GM11168 (cell line): ENCODE results near the gene HELB.

Experiments
- in situ Hi-C: fragments of 300-500 bp; cut with MboI; formaldehyde crosslinking; loops from one replicate; pipeline ENCODE4 v1.12.0; 2022; ENCODE audit warnings: low sequenced_read_pairs; ENCODE audit not compliant: unreplicated experiment

HELB gene

GRCh38 chr12:66301944-66302826 lies at the start of gene HELB:
Gene HELB, plus strand, starts transcription at chr12:66302493. Its CDS starts 111 bp downstream, at chr12:66302604.
- in situ Hi-C loops: no loop called here

- in situ Hi-C loops: loop anchor here (10.0 kb wide), 1 partner anchor 162 kb away; no protein-coding TSS in a partner anchor
Observed at GRCh38 chr12:66252771-66253170, 49.5 kb upstream of the HELB start.

DNA sequence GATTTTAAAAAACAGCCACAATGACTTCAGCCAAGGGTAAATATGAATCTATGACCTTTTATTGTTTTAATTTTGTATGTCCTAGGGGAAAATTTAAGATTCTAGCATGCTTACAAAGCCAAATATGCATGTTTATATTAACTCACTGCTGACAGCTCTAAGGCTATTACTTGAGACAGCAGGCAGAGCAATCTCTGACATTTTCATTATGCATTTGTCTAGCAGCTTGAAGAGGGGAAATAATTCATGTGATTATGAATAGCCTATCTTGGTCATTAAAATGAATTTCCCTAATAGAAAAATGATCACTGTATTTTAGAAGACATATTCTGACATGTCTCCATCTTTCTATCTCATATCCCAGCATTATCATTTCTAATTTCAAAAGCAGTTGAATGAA lies 46.6 kb upstream of the HELB start:
- in situ Hi-C loops: loop anchor here (10.0 kb wide), 1 partner anchor 159 kb away; no protein-coding TSS in a partner anchor

DNA sequence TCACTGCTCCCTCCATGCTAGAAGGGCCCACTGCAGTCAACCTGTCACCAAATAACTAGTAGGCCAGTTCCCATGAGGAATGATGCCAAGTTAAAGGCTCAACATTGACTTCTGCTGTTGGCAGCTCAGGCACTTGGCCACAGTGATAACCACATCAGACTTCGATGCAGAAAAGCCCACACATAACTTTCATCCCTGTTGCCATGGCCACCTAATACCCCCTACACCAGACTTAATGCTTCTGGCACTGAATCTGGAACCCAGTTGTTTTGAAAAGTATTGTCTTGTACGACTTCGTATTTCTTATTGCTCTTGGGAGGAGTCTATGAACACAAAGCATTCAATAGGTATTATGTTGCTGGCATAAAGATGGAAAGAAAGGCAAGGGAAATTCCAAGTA lies 44.3 kb upstream of the HELB start:
- in situ Hi-C loops: loop anchor here (10.0 kb wide), 1 partner anchor 157 kb away; no protein-coding TSS in a partner anchor

GRCh38 chr12:66262737-66263136 lies 39.6 kb upstream of the HELB start:
- in situ Hi-C loops: no loop called here

GRCh38 chr12:66268562-66268961 lies 33.7 kb upstream of the HELB start:
- in situ Hi-C loops: no loop called here

DNA sequence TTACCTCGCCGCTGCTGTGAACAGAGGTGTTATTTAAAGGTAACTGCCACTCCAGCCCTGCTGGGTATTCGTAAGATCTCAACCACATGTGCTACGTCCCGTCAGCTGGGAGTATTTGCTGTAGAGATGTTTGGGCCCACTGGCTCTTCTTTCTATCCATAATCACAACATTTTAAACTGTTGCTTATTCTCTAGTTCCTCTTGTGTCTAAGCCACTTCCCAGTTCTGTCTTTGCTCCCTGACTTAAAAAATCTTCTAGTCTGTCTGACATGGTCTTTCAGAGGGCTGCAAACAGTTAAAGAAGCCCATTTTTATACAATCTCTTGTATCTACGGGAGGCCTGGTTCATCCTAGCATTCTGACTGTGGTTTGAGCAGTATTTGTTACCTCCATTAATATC lies 33.2 kb upstream of the HELB start:
- in situ Hi-C loops: no loop called here

DNA sequence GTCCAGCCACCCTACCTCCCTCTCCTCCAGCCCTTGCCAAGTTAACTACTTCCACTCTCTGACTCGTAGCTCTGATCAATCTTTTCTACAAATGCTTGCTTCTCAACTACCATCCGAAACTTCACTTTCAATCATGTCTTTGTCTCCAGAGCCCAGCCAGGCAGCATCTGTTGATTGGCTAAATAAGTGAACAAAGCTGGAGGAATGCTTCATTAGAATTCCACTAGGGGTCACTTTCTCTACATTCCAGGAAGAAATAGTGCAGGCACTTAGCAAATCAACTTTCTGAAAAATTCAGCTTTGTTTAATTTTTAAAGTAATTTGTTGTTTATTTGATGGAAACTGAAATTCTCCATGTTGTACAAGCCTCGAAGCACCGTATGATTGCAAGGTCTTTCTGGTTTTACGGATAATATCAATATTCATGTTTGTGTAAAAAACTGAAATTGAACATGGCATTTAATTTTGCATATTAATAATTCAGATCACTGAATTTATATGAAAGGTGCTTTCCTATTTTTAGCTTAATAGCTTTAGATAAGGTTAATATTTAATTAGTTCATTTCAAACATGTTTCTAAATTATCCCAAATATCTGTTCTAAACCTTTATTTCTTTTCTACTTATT lies 32.4 kb upstream of the HELB start:
- in situ Hi-C loops: no loop called here

GRCh38 chr12:66270613-66271012 lies 31.7 kb upstream of the HELB start:
- in situ Hi-C loops: no loop called here

- in situ Hi-C loops: no loop called here
Observed at GRCh38 chr12:66272650-66273049, 29.6 kb upstream of the HELB start.

- in situ Hi-C loops: no loop called here
Observed at GRCh38 chr12:66273147-66273546, 29.1 kb upstream of the HELB start.

- in situ Hi-C loops: no loop called here
Observed at GRCh38 chr12:66275040-66275439, 27.3 kb upstream of the HELB start.

DNA sequence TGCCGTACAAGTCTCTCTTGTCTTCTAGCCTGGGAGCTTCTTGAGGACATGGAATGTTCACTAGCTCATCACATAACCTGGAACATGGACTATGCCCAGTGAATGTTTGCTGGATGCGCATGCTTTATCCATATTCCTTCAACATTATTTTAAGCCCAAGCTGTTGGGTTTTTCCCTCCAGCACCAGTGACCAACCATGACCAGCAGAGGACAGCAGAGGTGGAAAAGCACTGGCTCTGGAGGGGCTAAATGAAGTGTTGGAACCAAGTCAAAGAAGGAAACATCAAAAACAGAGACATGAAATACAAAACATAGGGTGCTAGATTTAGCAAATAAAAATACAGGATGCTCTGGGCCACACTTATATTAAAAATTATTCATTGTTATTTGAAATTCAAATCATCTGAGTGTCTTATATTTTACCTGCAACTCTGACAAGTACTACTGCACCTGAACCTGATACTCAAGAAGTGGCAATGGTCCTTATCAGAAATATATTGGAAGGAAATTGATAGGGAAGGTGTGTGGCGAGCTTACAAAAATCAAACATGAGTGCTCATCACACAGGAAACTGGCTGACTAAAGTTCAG lies 23.1 kb upstream of the HELB start:
- in situ Hi-C loops: no loop called here

GRCh38 chr12:66280561-66280960 lies 21.7 kb upstream of the HELB start:
- in situ Hi-C loops: no loop called here

GRCh38 chr12:66282244-66282643 lies 20.0 kb upstream of the HELB start:
- in situ Hi-C loops: no loop called here

DNA sequence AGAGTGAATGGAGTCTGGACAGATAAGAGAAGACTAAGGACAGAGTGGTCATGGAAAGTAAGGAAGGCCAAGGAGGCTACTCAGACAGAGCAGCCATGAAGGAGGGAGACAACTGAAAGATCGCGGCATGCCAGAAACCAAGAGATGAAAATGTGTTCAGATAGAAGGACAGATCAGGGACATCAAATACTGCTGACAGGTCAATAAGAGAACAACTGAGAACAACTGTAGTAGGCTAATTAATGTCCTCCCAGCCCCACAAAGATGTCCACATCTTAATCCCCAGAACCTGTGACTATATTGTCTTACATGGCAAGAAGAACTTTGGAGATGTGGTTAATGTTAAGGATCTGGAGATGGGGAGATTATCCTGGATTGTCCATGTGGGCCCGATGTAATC lies 15.0 kb upstream of the HELB start:
- in situ Hi-C loops: no loop called here

- in situ Hi-C loops: no loop called here
Observed at GRCh38 chr12:66288121-66288520, 14.2 kb upstream of the HELB start.

- in situ Hi-C loops: no loop called here
Observed at GRCh38 chr12:66289485-66289884, 12.8 kb upstream of the HELB start.

DNA sequence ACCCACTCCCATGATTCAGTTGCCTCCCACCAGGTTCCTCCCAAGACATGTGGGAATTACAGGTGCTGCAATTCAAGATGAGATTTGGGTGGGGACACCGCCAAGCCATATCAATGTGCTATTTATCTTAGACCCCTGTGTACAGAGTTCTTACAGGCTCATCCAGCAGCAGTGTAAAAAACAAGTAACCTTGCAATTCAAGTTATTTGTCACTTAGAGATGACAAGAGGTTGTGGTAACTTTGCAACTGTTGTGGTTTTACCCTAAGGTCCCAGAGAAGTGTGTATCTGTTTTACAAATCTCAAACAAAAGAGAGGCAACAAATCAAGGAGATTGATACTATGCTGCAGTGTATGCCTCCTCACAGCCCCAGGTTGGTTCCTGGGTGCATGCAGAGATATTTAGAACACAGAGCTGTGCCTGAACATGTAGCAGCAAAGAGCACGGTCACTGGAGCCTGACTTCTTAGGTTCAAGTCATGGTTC lies 11.5 kb upstream of the HELB start:
- in situ Hi-C loops: no loop called here

DNA sequence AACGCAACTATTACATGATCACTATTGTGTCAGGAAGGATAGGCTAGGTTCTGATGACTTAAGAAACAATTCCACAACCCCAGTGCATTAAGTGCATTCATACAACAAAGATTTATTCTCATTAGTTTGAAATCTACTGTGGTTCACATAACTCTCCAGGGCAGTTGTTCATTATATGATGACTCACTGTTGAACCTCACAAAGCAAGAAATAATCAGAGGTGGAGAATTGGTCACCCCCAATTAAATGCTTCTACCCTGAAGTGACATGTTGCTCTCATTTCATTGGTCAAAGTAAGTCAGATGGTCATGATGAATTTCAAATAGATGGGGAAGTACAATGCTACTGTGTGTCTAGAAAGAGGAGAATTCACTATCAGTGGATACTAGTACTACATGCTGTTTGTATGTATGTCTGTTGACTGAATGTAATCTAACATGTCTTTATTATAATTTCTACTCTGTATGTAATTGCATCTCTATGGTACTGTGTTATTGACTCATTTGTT lies 6.1 kb upstream of the HELB start:
- in situ Hi-C loops: no loop called here

DNA sequence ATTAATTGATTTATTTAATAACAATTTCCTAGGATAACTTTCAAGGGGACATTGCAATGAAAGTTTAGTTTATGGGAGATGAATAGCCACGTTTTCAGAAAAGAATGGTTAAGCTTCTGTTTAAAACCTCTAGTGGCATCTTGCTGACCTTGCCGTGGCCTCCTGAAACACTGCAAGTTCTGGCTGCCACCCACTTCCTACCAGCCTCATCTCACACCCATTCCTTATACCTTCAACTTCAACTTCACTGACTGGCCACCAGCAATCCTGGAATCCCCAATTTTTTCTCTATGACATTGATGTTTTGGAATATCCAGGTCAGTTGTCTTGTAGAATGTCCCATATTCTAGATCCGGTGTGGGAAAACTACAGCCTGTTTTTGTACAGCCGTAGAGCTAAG lies 5.2 kb upstream of the HELB start:
- in situ Hi-C loops: no loop called here
